Suprapubic skin (tissue), 4 donors: ENCODE data around the gene CAMK4. TPM values are rescaled to one million over a fixed set of nuclear protein-coding genes. Genes with fewer than 3 reads are reported as not detected.

Source experiments
- DNase-seq, 2 donors: peaks; one replicate each; pipeline ENCODE4 v3.0.0-alpha.2; 2019; ENCODE audit warnings: low spot score in 2 of 2
- H3K27ac ChIP-seq: fragments of 200-600 bp; sonication (generic); one replicate; pipeline ENCODE4 v1.5.1; 2019
- H3K27me3 ChIP-seq: fragments of 200-600 bp; sonication (generic); one replicate; pipeline ENCODE4 v1.5.1; 2019
- H3K36me3 ChIP-seq: fragments of 200-600 bp; sonication (generic); one replicate; pipeline ENCODE4 v1.5.1; 2019
- H3K4me1 ChIP-seq: fragments of 200-600 bp; sonication (generic); one replicate; pipeline ENCODE4 v1.5.1; 2019
- H3K4me3 ChIP-seq: fragments of 200-600 bp; sonication (generic); one replicate; pipeline ENCODE4 v1.5.1; 2019; ENCODE audit warnings: mild to moderate bottlenecking
- H3K9me3 ChIP-seq: fragments of 200-600 bp; sonication (generic); one replicate; pipeline ENCODE4 v1.5.1; 2019
- CTCF ChIP-seq, 2 donors: fragments of 200-600 bp in 1 of 2; fragments of 450-650 bp in 1 of 2; sonication (generic) in 1 of 2; IDR thresholded peaks; one replicate each; pipeline ENCODE4 v1.5.1; 2016 to 2019; ENCODE audit warnings: antibody characterized with exemption in 2 of 2, mild to moderate bottlenecking in 1 of 2, moderate library complexity in 1 of 2
- EP300 ChIP-seq: sonication (generic); formaldehyde crosslinking; IDR thresholded peaks from one replicate; pipeline ENCODE4 v1.6.1; 2017; ENCODE audit warnings: antibody characterized with exemption
- POLR2A ChIP-seq, 2 donors: fragments of 450-650 bp; IDR thresholded peaks; one replicate each; pipeline ENCODE4 v1.6.1; 2017; ENCODE audit warnings: antibody characterized with exemption in 2 of 2, mild to moderate bottlenecking in 2 of 2, moderate library complexity in 2 of 2
- POLR2AphosphoS5 ChIP-seq, 3 donors: sonication (generic); formaldehyde crosslinking; IDR thresholded peaks; one replicate each; pipeline ENCODE4 v1.6.1; 2017; ENCODE audit warnings: antibody characterized with exemption in 3 of 3
- WGBS: methylation state at CpG from one replicate; pipeline ENCODE4 v1.1.5; 2018; 5-methylcytosine and 5-hydroxymethylcytosine counted together
- total RNA-seq, 4 donors: library from RNA; depleted of rRNA; stranded (reverse); fragments of >200 nt; gene quantifications; one replicate each; pipeline ENCODE4 v1.1.0, GENCODE V29; 2016

The CAMK4 gene
- total RNA-seq, 4 donors from 2014 or later, result 0.05 to 2.6 (median 0.21) TPM; not detected in 1

GRCh38 chr5:111384220-111384619 is 160.0 kb downstream of the CAMK4 start:
- no peak for DNase-seq
- H3K9me3 ChIP-seq, result no peaks in the 10 kb centered on the region
- WGBS, result 12% methylated on average over 3 of the region's 3 CpGs
- no peak for TF ChIP-seq POLR2A (IDR thresholded peaks at IDR 0.05)
- no peak for TF ChIP-seq EP300
- no peak for TF ChIP-seq POLR2AphosphoS5 (IDR thresholded peaks at IDR 0.05)
- no peak for TF ChIP-seq CTCF (IDR thresholded peaks at IDR 0.05)
- H3K36me3 ChIP-seq, result no peaks in the 10 kb centered on the region
- H3K4me3 ChIP-seq, result no peak overlapping the region
- no peak overlapping the region for H3K27ac ChIP-seq
- H3K27me3 ChIP-seq, result no peaks in the 10 kb centered on the region
- no peaks in the 10 kb centered on the region for H3K4me1 ChIP-seq

GRCh38 chr5:111385051-111385450 is 160.9 kb downstream of the CAMK4 start:
- no peak for TF ChIP-seq EP300
- TF ChIP-seq CTCF (IDR thresholded peaks at IDR 0.05), result no peak
- TF ChIP-seq POLR2A (IDR thresholded peaks at IDR 0.05), result no peak
- no peak for TF ChIP-seq POLR2AphosphoS5 (IDR thresholded peaks at IDR 0.05)
- no peak overlapping the region for H3K4me3 ChIP-seq
- no peaks in the 10 kb centered on the region for H3K9me3 ChIP-seq
- no peak for DNase-seq
- no peaks in the 10 kb centered on the region for H3K27me3 ChIP-seq
- H3K36me3 ChIP-seq, result no peaks in the 10 kb centered on the region
- H3K4me1 ChIP-seq, result no peaks in the 10 kb centered on the region
- H3K27ac ChIP-seq, result no peak overlapping the region

GRCh38 chr5:111385970-111386831 is 162.0 kb downstream of the CAMK4 start:
- WGBS, result 71% methylated on average over 7 of the region's 7 CpGs
- no peak for TF ChIP-seq EP300
- TF ChIP-seq POLR2AphosphoS5 (IDR thresholded peaks at IDR 0.05), result no peak
- TF ChIP-seq CTCF (IDR thresholded peaks at IDR 0.05), result no peak
- no peak for TF ChIP-seq POLR2A (IDR thresholded peaks at IDR 0.05)
- no peak for DNase-seq

GRCh38 chr5:111386832-111387162 is 162.6 kb downstream of the CAMK4 start:
- no peaks in the 10 kb centered on the region for H3K9me3 ChIP-seq
- no peaks in the 10 kb centered on the region for H3K36me3 ChIP-seq
- H3K4me3 ChIP-seq, result no peak overlapping the region
- 78% methylated on average over 1 of the region's 1 CpG for WGBS
- no peaks in the 10 kb centered on the region for H3K27me3 ChIP-seq
- no peak overlapping the region for H3K27ac ChIP-seq
- TF ChIP-seq CTCF (IDR thresholded peaks at IDR 0.05) (no peak), EP300 (no peak), POLR2AphosphoS5 (IDR thresholded peaks at IDR 0.05) (no peak), POLR2A (IDR thresholded peaks at IDR 0.05) (no peak)
- no peak for DNase-seq
- no peaks in the 10 kb centered on the region for H3K4me1 ChIP-seq

More at GRCh38 chr5:111385970-111386831, 162.0 kb downstream of the CAMK4 start:
- Histone ChIP-seq H3K36me3 (no peaks in the 10 kb centered on the region), H3K27ac (no peak overlapping the region), H3K4me3 (no peak overlapping the region), H3K27me3 (no peaks in the 10 kb centered on the region), H3K4me1 (no peaks in the 10 kb centered on the region), H3K9me3 (no peaks in the 10 kb centered on the region)

GRCh38 chr5:111387361-111387760 is 163.2 kb downstream of the CAMK4 start:
- DNase-seq, result no peak
- no peak overlapping the region for H3K27ac ChIP-seq
- 0% methylated on average over 1 of the region's 1 CpG for WGBS
- H3K27me3 ChIP-seq, result no peaks in the 10 kb centered on the region
- TF ChIP-seq EP300 (no peak), POLR2AphosphoS5 (IDR thresholded peaks at IDR 0.05) (no peak), POLR2A (IDR thresholded peaks at IDR 0.05) (no peak)
- H3K4me3 ChIP-seq, result no peak overlapping the region
- H3K36me3 ChIP-seq, result no peaks in the 10 kb centered on the region
- H3K9me3 ChIP-seq, result no peaks in the 10 kb centered on the region
- no peaks in the 10 kb centered on the region for H3K4me1 ChIP-seq
